ENCODE data around the gene FKBP7.

GRCh38 chr2:178457390-178457886, 21.0 kb downstream of the FKBP7 start:
- TF ChIP-seq EZH2phosphoT487 (IDR thresholded peaks at IDR 0.05) (no peak), EZH2 (IDR thresholded peaks at IDR 0.05) (no peak)

All from neural progenitor cell (in vitro differentiated cells).